Esophagus squamous epithelium (tissue), 5 donors: ENCODE data around the gene WFIKKN1. TPM values are rescaled to one million over a fixed set of nuclear protein-coding genes. Genes with fewer than 3 reads are reported as not detected.
A peak's percentile ranks its signal among the peaks of the same experiment; 100 is the strongest.

ENCODE experiments used
- DNase-seq: peaks from one replicate; lab custom pipeline; 2025; lab: John Stamatoyannopoulos, UW
- H3K27ac ChIP-seq, 4 donors: fragments of 200-600 bp; sonication (generic); one replicate each; pipeline ENCODE4 v1.5.1; 2016 to 2019; ENCODE audit warnings: mild to moderate bottlenecking in 1 of 4
- H3K27me3 ChIP-seq, 4 donors: fragments of 200-600 bp; sonication (generic); 1 replicate in 3 of 4; 2 replicates in 1 of 4; pipeline versions ENCODE4 v1.5.1 to v1.6.0; 2017 to 2021; ENCODE audit warnings: antibody characterized with exemption in 1 of 4
- H3K36me3 ChIP-seq, 3 donors: fragments of 200-600 bp; sonication (generic); one replicate each; pipeline ENCODE4 v1.5.1; 2016 to 2019
- H3K4me1 ChIP-seq, 3 donors: fragments of 200-600 bp; sonication (generic); one replicate each; pipeline ENCODE4 v1.5.1; 2017 to 2019
- H3K4me3 ChIP-seq, 4 donors: fragments of 200-600 bp; sonication (generic); 1 replicate in 3 of 4; 2 replicates in 1 of 4; pipeline ENCODE4 v1.5.1; 2016 to 2019; ENCODE audit warnings: mild to moderate bottlenecking in 2 of 4, moderate library complexity in 1 of 4
- H3K9me3 ChIP-seq, 3 donors: fragments of 200-600 bp; sonication (generic); one replicate each; pipeline ENCODE4 v1.5.1; 2016 to 2019
- CTCF ChIP-seq, 6 experiments: fragments of 450-650 bp in 4 of 6; fragments of 200-600 bp in 2 of 6; sonication (generic) in 2 of 6; IDR thresholded peaks; one replicate each; pipeline ENCODE4 v1.5.1; 2016 to 2019; ENCODE audit warnings: antibody characterized with exemption in 6 of 6, mild to moderate bottlenecking in 4 of 6, moderate library complexity in 4 of 6
- POLR2A ChIP-seq, 4 donors: fragments of 450-650 bp; IDR thresholded peaks; one replicate each; pipeline ENCODE4 v1.6.1; 2017; ENCODE audit warnings: antibody characterized with exemption in 4 of 4, mild to moderate bottlenecking in 4 of 4, moderate library complexity in 3 of 4
- WGBS, 2 donors: methylation state at CpG; one replicate each; pipeline ENCODE4 v1.1.5; 2018; 5-methylcytosine and 5-hydroxymethylcytosine counted together
- intact Hi-C: fragments of 100-400 bp; cut with DNase I; formaldehyde crosslinking; loops from one replicate; pipeline ENCODE4 v1.15.0; 2022
- total RNA-seq, 4 donors: library from RNA; depleted of rRNA; stranded (reverse); fragments of >200 nt; gene quantifications; one replicate each; pipeline ENCODE4 v1.1.0, GENCODE V29; 2016
- donor health status: DM: yes; HTN: yes; CAD: no.

WFIKKN1 gene
- total RNA-seq, 4 donors from 2014 or later = under 0.01 to 1.8 (median 0.29) TPM

- TF ChIP-seq POLR2A (IDR thresholded peaks at IDR 0.05) = no peak
- TF ChIP-seq CTCF (IDR thresholded peaks at IDR 0.05) = no peak
- Histone ChIP-seq H3K27ac (no peak overlapping the region), H3K9me3 (no peaks in the 10 kb centered on the region), H3K4me3 (no peak overlapping the region), H3K4me1 (peaks cover 28 to 61% (median 35%) of the 10 kb centered on the region in 3 donors), H3K36me3 (peaks cover 0 to 12% (median 5%) of the 10 kb centered on the region in 3 donors), H3K27me3 (no peaks in the 10 kb centered on the region)
- WGBS, 2 donors = 70 to 93% methylated on average over 2 to 5 of the region's 9 CpGs
- DNase-seq = no peak
- intact Hi-C loops = no loop called here
These were observed 8.1 kb downstream of the WFIKKN1 start for GRCh38 chr16:638836-639235.

GRCh38 chr16:640614-641013 is 9.8 kb downstream of the WFIKKN1 start:
- peaks cover 17 to 64% (median 27%) of the 10 kb centered on the region in 3 donors for H3K4me1 ChIP-seq
- TF ChIP-seq POLR2A (IDR thresholded peaks at IDR 0.05) = no peak
- no peak for TF ChIP-seq CTCF (IDR thresholded peaks at IDR 0.05)
- H3K27ac ChIP-seq = peak overlapping the region in 1 of 4 donors; percentile 76
- H3K4me3 ChIP-seq = peak overlapping the region in 1 of 4 donors; percentile 68
- no peak for DNase-seq
- no CpG with 5 or more reads among the region's 5 CpGs for WGBS, 2 donors
- no peaks in the 10 kb centered on the region for H3K27me3 ChIP-seq
- intact Hi-C loops = no loop called here
- no peaks in the 10 kb centered on the region for H3K9me3 ChIP-seq
- H3K36me3 ChIP-seq = no peaks in the 10 kb centered on the region

GRCh38 chr16:641326-642188 is 10.8 kb downstream of the WFIKKN1 start, which contains the start of gene MCRIP2:
MCRIP2 (plus strand) TSS chr16:641828; CDS start chr16:641992, 164 bp downstream.
- Histone ChIP-seq H3K36me3 (no peaks in the 10 kb centered on the region), H3K4me3 (peak within 1 kb of the TSS; percentile 59 to 97 (median 76)), H3K27ac (peak within 1 kb of the TSS; percentile 76 to 90 (median 84)), H3K4me1 (peaks cover 24 to 69% (median 25%) of the 10 kb centered on the region in 3 donors), H3K27me3 (no peaks in the 10 kb centered on the region), H3K9me3 (no peaks in the 10 kb centered on the region)
- intact Hi-C loops = no loop called here
- WGBS, 2 donors = no CpG with 5 or more reads among the region's 81 CpGs
- DNase-seq = no peak
- TF ChIP-seq POLR2A (IDR thresholded peaks at IDR 0.05) (peak in 2 of 4 donors; percentile 55 to 66), CTCF (IDR thresholded peaks at IDR 0.05) (no peak)

GRCh38 chr16:642189-643049 is 11.6 kb downstream of the WFIKKN1 start:
- Histone ChIP-seq H3K27me3 (no peaks in the 10 kb centered on the region), H3K4me1 (peaks cover 24 to 74% (median 29%) of the 10 kb centered on the region in 3 donors), H3K36me3 (no peaks in the 10 kb centered on the region), H3K4me3 (peak overlapping the region; percentile 59 to 97 (median 76)), H3K9me3 (no peaks in the 10 kb centered on the region), H3K27ac (peak overlapping the region; percentile 76 to 90 (median 84))
- TF ChIP-seq POLR2A (IDR thresholded peaks at IDR 0.05) (no peak), CTCF (IDR thresholded peaks at IDR 0.05) (no peak)
- WGBS, 2 donors = 0 to 7% methylated on average over 3 of the region's 72 CpGs
- no peak for DNase-seq
- intact Hi-C loops = no loop called here
